AG09309 (cell line): ENCODE data around the gene CHTOP.

Source experiments
- DNase-seq: peaks from one replicate; pipeline ENCODE4 v3.0.0-alpha.2; 2010; ENCODE audit warnings: low read depth
- H3K4me3 ChIP-seq: 2 replicates; pipeline ENCODE4 v1.5.1; 2011; ENCODE audit warnings: mild to moderate bottlenecking, low read depth, low read length, moderate library complexity; ENCODE audit not compliant: control insufficient read depth
- CTCF ChIP-seq: IDR thresholded peaks from 2 replicates; pipeline ENCODE4 v1.5.1; 2011; ENCODE audit warnings: mild to moderate bottlenecking, low read depth, low read length, inconsistent platforms; ENCODE audit not compliant: insufficient read depth, control insufficient read depth; ENCODE audit errors: missing control alignments

Gene CHTOP

GRCh38 chr1:153608742-153609584, 24.9 kb upstream of the CHTOP start:
- no peak for TF ChIP-seq CTCF
- peak; percentile 69 for DNase-seq
- H3K4me3 ChIP-seq = peak overlapping the region; percentile 35

- peak overlapping the region; percentile 3 for H3K4me3 ChIP-seq
- TF ChIP-seq CTCF = no peak
- no peak for DNase-seq
These were observed 24.3 kb upstream of the CHTOP start for GRCh38 chr1:153609585-153609907.

GRCh38 chr1:153610334-153610733, 23.5 kb upstream of the CHTOP start:
- DNase-seq = no peak
- no peak for TF ChIP-seq CTCF
- peak overlapping the region; percentile 69 for H3K4me3 ChIP-seq

- no peak for DNase-seq
- peak overlapping the region; percentile 69 for H3K4me3 ChIP-seq
These were observed 23.0 kb upstream of the CHTOP start for GRCh38 chr1:153610811-153611301.

GRCh38 chr1:153611356-153611755, 22.5 kb upstream of the CHTOP start:
- peak overlapping the region; percentile 69 for H3K4me3 ChIP-seq

More at GRCh38 chr1:153610811-153611301, 23.0 kb upstream of the CHTOP start:
- TF ChIP-seq CTCF = no peak

GRCh38 chr1:153612111-153612754, 21.6 kb upstream of the CHTOP start:
- no peak for DNase-seq
- TF ChIP-seq CTCF = no peak
- peak overlapping the region; percentile 69 for H3K4me3 ChIP-seq

More at GRCh38 chr1:153611356-153611755, 22.5 kb upstream of the CHTOP start:
- no peak for TF ChIP-seq CTCF
- DNase-seq = no peak
